ENCODE results near the gene SEC14L3. TPM values are rescaled to one million over a fixed set of nuclear protein-coding genes. Genes with fewer than 3 reads are reported as not detected.

SEC14L3 gene
- total RNA-seq, 4 donors from 2014 or later: 0.25 TPM; not detected in 3

DNA sequence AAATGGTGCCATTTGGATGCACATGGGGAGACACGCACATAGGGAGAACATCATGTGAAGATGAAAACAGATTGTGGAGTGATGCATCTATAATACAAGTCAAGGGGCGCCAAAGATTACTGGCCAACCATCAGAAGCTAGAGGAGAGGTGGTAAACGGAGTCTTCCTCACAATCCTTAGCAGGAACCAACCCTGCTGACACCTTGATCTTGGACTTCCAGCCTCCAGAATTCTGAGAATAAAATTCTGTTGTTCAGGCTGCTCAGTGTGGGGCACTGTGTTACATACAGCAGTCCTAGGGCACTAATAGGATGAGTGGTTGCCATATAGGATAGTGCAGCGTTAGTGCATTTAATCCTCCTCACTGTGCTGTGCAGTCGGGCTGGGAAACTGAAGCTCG, 41.6 kb upstream of the SEC14L3 start:
- no peak for DNase-seq (ENCODE audit: low spot score in 2 of 2)
- intact Hi-C loops (cut with DNase I; ENCODE audit: low total_unique reads): no loop called here
- H3K4me3 ChIP-seq (ENCODE audit: low read depth, poor library complexity, severe bottlenecking): no peak overlapping the region
- 90 to 98% methylated on average over 6 of the region's 6 CpGs for WGBS, 2 donors
- TF ChIP-seq, protein P1, sequence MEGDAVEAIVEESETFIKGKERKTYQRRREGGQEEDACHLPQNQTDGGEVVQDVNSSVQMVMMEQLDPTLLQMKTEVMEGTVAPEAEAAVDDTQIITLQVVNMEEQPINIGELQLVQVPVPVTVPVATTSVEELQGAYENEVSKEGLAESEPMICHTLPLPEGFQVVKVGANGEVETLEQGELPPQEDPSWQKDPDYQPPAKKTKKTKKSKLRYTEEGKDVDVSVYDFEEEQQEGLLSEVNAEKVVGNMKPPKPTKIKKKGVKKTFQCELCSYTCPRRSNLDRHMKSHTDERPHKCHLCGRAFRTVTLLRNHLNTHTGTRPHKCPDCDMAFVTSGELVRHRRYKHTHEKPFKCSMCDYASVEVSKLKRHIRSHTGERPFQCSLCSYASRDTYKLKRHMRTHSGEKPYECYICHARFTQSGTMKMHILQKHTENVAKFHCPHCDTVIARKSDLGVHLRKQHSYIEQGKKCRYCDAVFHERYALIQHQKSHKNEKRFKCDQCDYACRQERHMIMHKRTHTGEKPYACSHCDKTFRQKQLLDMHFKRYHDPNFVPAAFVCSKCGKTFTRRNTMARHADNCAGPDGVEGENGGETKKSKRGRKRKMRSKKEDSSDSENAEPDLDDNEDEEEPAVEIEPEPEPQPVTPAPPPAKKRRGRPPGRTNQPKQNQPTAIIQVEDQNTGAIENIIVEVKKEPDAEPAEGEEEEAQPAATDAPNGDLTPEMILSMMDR (IDR thresholded peaks at IDR 0.05): no peak
- no peak for TF ChIP-seq POLR2A (IDR thresholded peaks at IDR 0.05)

DNA sequence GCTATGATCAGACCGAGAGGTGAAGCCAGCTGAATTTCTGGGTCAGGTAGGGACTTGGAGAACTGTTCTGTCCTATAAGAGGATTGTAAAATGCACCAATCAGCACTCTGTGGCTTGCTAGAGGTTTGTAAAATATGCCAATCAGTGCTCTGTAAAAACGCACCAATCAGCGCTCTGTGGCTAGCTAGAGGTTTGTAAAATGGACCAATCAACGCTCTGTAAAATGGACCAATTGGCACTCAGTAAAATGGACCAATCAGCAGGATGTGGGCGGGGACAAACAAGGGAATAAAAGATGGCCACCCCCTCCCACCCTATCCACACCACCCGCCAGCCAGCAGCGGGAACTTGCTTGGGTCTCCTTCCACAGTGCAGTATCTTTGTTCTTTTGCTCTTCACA, 40.1 kb upstream of the SEC14L3 start:
- 90 to 94% methylated on average over 7 of the region's 7 CpGs for WGBS, 2 donors
- no peak overlapping the region for H3K4me3 ChIP-seq (ENCODE audit: low read depth, poor library complexity, severe bottlenecking)
- TF ChIP-seq, protein P1 (IDR thresholded peaks at IDR 0.05): no peak
- no peak for DNase-seq (ENCODE audit: low spot score in 2 of 2)
- intact Hi-C loops (cut with DNase I; ENCODE audit: low total_unique reads): no loop called here

DNA sequence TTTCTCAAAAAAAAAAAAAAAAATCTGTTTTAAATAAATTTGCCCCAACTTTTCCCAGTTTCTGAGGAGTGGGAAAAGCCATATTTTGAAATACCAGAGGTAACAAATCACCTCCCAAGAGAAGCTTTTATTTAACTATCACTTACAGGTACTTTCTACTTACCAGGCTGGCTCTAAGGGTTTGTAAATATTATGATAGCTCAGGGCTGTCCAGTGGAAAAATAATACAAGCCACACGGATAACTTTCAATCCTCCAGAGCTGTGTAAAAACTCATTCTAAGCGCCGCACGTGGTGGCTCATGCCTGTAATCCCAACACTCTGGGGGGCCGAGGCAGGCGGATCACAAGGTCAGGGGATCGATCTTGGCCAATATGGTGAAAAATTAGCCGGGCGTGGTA, 39.3 kb upstream of the SEC14L3 start:
- TF ChIP-seq, protein P1 (IDR thresholded peaks at IDR 0.05): no peak
- intact Hi-C loops (cut with DNase I; ENCODE audit: low total_unique reads): no loop called here
- WGBS, 2 donors: 86 to 88% methylated on average over 9 of the region's 9 CpGs
- H3K4me3 ChIP-seq (ENCODE audit: low read depth, poor library complexity, severe bottlenecking): no peak overlapping the region
- DNase-seq (ENCODE audit: low spot score in 2 of 2): no peak

DNA sequence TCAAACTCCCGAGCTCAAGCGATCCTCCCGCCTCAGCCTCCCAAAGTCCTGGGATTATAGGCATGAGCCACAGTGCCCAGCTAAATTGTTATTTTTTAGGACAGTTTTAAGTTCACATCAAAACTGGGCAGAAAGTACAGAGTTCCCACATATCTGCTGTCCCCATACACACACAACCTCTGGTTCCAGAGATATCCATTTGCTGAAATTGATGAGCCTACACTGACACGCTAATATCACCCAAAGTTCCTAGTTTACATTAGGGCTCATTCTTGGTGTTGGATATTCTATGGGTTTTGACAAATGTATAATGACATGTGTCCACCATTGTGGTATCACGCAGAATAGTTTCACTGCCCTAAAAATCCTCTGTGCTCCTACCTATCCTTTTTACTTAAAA, 36.4 kb upstream of the SEC14L3 start:
- no peak for TF ChIP-seq POLR2A (IDR thresholded peaks at IDR 0.05)
- TF ChIP-seq, protein P1 (IDR thresholded peaks at IDR 0.05): no peak
- no peak for DNase-seq (ENCODE audit: low spot score in 2 of 2)
- H3K4me3 ChIP-seq (ENCODE audit: low read depth, poor library complexity, severe bottlenecking): no peak overlapping the region
- WGBS, 2 donors: 81 to 95% methylated on average over 5 of the region's 5 CpGs
- intact Hi-C loops (cut with DNase I; ENCODE audit: low total_unique reads): no loop called here

DNA sequence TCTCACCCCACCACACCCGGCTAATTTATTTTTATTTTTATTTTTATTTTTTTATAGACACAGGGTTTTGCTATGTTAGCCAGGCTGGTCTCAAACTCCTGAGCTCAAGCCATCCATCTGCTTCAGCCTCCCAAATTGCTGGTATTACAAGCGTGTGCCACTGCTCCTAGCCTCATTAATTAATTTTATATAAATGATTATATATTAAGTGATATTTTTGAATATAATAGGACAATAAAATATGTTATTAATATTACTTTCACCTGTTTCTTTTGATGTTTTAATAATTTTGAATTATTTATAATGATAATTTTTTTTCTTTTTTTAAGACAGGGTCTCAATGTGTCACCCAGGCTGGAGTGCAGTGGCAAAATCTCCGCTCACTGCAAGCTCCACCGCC, 35.9 kb upstream of the SEC14L3 start:
- WGBS, 2 donors: 82 to 87% methylated on average over 4 of the region's 4 CpGs
- TF ChIP-seq POLR2A (IDR thresholded peaks at IDR 0.05): no peak
- TF ChIP-seq, protein P1 (IDR thresholded peaks at IDR 0.05): no peak
- no peak for DNase-seq (ENCODE audit: low spot score in 2 of 2)
- H3K4me3 ChIP-seq (ENCODE audit: low read depth, poor library complexity, severe bottlenecking): no peak overlapping the region
- intact Hi-C loops (cut with DNase I; ENCODE audit: low total_unique reads): no loop called here

DNA sequence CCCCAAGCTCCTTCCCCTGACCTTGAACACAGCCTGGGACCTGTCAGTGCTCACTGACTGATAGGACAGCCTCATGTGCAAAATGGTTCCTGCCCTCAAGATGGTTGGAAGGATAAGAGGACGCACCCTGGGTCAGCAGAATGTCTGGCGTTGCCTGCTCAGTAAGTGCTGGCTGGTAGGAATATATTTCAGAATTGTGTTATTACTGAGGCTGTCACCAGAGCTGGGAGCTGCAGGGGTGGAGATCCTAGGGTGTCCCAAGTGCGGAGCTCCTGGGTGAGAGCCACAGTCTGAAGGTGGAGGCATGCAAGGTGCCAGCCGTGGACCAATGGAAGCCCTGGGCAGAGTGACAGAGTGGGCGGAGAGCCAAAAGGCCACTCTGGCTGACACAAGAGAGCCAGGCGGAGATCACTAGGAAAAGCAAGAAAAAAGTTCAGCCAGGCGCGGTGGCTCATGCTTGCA, 34.7 kb upstream of the SEC14L3 start:
- intact Hi-C loops (cut with DNase I; ENCODE audit: low total_unique reads): no loop called here
- H3K4me3 ChIP-seq (ENCODE audit: low read depth, poor library complexity, severe bottlenecking): no peak overlapping the region
- no peak for DNase-seq (ENCODE audit: low spot score in 2 of 2)
- whole genome bisulfite sequencing, 2 donors: 52 to 67% methylated on average over 8 of the region's 8 CpGs
- TF ChIP-seq POLR2A (IDR thresholded peaks at IDR 0.05): no peak
- TF ChIP-seq, protein P1 (IDR thresholded peaks at IDR 0.05): no peak
